HepG2 (cell line): Measurements from ENCODE around the gene TGFA. TPM values are rescaled to one million over a fixed set of nuclear protein-coding genes. Genes with fewer than 3 reads are reported as not detected.

ENCODE experiments used
- CBFB ChIP-seq: sonication (generic); formaldehyde crosslinking; IDR thresholded peaks from 2 replicates; pipeline ENCODE4 v1.4.0; 2020; ENCODE audit warnings: missing genetic modification reagents
- DR1 ChIP-seq: sonication (generic); formaldehyde crosslinking; IDR thresholded peaks from 2 replicates; pipeline ENCODE4 v1.8.0; 2021; ENCODE audit warnings: mild to moderate bottlenecking, missing genetic modification reagents, inconsistent platforms
- GABPB1 ChIP-seq: IDR thresholded peaks from 2 replicates; pipeline ENCODE4 v1.6.1; 2016; ENCODE audit warnings: mild to moderate bottlenecking, missing genetic modification reagents, moderate library complexity, missing compliant biosample characterization
- KDM5B ChIP-seq: sonication (generic); formaldehyde crosslinking; IDR thresholded peaks from 2 replicates; pipeline ENCODE4 v1.4.0; 2020; ENCODE audit warnings: missing genetic modification reagents, mild to moderate bottlenecking, borderline replicate concordance
- MBNL3 ChIP-seq: fragments of 250-450 bp; sonication (Bioruptor Pico); conservative IDR thresholded peaks from 2 replicates; pipeline ENCODE4 v1.8.0; 2022; ENCODE audit warnings: mild to moderate bottlenecking, inconsistent platforms
- MEIS1 ChIP-seq: sonication (generic); formaldehyde crosslinking; IDR thresholded peaks from 2 replicates; pipeline ENCODE4 v1.9.0; 2021; ENCODE audit warnings: mild to moderate bottlenecking, missing genetic modification reagents, moderate library complexity, borderline replicate concordance
- RFX1 ChIP-seq: fragments of 450-650 bp; IDR thresholded peaks from 2 replicates; pipeline ENCODE4 v1.6.1; 2017
- YEATS4 ChIP-seq: sonication (generic); formaldehyde crosslinking; IDR thresholded peaks from 2 replicates; pipeline ENCODE4 v1.4.0; 2020; ENCODE audit warnings: missing genetic modification reagents, borderline replicate concordance
- ZFP37 ChIP-seq: sonication (generic); formaldehyde crosslinking; IDR thresholded peaks from 2 replicates; pipeline ENCODE4 v1.4.0; 2020; ENCODE audit warnings: missing genetic modification reagents, borderline replicate concordance
- ZNF20 ChIP-seq: sonication (generic); formaldehyde crosslinking; IDR thresholded peaks from 2 replicates; pipeline ENCODE4 v1.4.0; 2020; ENCODE audit warnings: mild to moderate bottlenecking, moderate library complexity, missing genetic modification reagents
- ZNF207 ChIP-seq: fragments of 450-650 bp; IDR thresholded peaks from 2 replicates; pipeline ENCODE4 v1.6.1; 2016; ENCODE audit warnings: antibody characterized with exemption, borderline replicate concordance
- ZNF251 ChIP-seq: sonication (generic); formaldehyde crosslinking; IDR thresholded peaks from 2 replicates; pipeline ENCODE4 v1.9.0; 2021; ENCODE audit warnings: mild to moderate bottlenecking, missing genetic modification reagents
- ZNF30 ChIP-seq: sonication (generic); formaldehyde crosslinking; IDR thresholded peaks from 2 replicates; pipeline ENCODE4 v1.5.0; 2020; ENCODE audit warnings: mild to moderate bottlenecking, missing genetic modification reagents
- ZNF331 ChIP-seq: sonication (generic); formaldehyde crosslinking; IDR thresholded peaks from 2 replicates; pipeline ENCODE4 v1.4.0; 2020; ENCODE audit warnings: missing genetic modification reagents
- ZNF777 ChIP-seq: sonication (generic); formaldehyde crosslinking; IDR thresholded peaks from 2 replicates; pipeline ENCODE4 v1.4.0; 2020; ENCODE audit warnings: missing genetic modification reagents
- polyA plus RNA-seq, 8 experiments: library from polyadenylated mRNA; depleted of rRNA in 3 of 8; stranded (reverse) in 7 of 8; unstranded in 1 of 8; fragments of >200 nt; fragmentation: Illumina TruSeq in 4 of 8; extraction: Trizol in 4 of 8; gene quantifications; 2 replicates each; pipeline versions ENCODE4 v1.2.1 to v1.2.3, GENCODE V29; 2011 to 2016; ENCODE audit warnings: low read depth in 4 of 8, missing spikeins in 1 of 8, mixed read lengths in 1 of 8; ENCODE audit not compliant: insufficient read depth in 1 of 8
- total RNA-seq, 5 experiments: library from RNA; depleted of rRNA; stranded (reverse); fragments of >200 nt; fragmentation: Illumina TruSeq; extraction: Trizol; gene quantifications; 2 replicates each; pipeline ENCODE4 v1.2.3, GENCODE V29; 2016; ENCODE audit warnings: low read depth in 1 of 5
- TF ChIP-seq, protein P1 (sequence below): sonication (generic); formaldehyde crosslinking; IDR thresholded peaks from 2 replicates; pipeline ENCODE4 v1.5.0; 2020; ENCODE audit warnings: mild to moderate bottlenecking, missing genetic modification reagents
- TF ChIP-seq, protein P2 (sequence below): sonication (generic); formaldehyde crosslinking; IDR thresholded peaks from 2 replicates; pipeline ENCODE4 v1.4.0; 2020; ENCODE audit warnings: missing genetic modification reagents
- TF ChIP-seq, protein P3 (sequence below): sonication (generic); formaldehyde crosslinking; IDR thresholded peaks from 2 replicates; pipeline ENCODE4 v1.8.0; 2022; ENCODE audit warnings: mild to moderate bottlenecking, missing genetic modification reagents, borderline replicate concordance
- TF ChIP-seq, protein P4 (sequence below): sonication (generic); formaldehyde crosslinking; IDR thresholded peaks from 2 replicates; pipeline ENCODE4 v1.4.0; 2020; ENCODE audit warnings: missing genetic modification reagents; ENCODE audit errors: not compliant biosample characterization

Gene TGFA
- total and polyA plus RNA-seq, 2 of the 13 experiments (the other 11 are each of a cell fraction or from before 2014, with no cell fraction given), result 7.8 to 15.3 TPM

DNA sequence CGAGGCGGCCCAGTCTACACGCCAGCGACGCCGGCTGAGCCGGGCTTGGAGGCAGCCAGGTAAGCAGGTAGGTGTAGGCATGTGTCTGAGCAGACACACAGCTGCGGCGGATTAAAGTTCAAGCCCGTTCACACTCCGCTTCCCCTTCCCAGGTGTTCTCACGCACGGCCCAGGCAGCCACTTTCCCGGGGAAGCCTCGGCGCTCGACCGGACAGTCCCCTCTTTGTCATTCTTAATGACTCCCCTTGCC lies 367 bp downstream of the TGFA start (continued):
- TF ChIP-seq, protein P1, sequence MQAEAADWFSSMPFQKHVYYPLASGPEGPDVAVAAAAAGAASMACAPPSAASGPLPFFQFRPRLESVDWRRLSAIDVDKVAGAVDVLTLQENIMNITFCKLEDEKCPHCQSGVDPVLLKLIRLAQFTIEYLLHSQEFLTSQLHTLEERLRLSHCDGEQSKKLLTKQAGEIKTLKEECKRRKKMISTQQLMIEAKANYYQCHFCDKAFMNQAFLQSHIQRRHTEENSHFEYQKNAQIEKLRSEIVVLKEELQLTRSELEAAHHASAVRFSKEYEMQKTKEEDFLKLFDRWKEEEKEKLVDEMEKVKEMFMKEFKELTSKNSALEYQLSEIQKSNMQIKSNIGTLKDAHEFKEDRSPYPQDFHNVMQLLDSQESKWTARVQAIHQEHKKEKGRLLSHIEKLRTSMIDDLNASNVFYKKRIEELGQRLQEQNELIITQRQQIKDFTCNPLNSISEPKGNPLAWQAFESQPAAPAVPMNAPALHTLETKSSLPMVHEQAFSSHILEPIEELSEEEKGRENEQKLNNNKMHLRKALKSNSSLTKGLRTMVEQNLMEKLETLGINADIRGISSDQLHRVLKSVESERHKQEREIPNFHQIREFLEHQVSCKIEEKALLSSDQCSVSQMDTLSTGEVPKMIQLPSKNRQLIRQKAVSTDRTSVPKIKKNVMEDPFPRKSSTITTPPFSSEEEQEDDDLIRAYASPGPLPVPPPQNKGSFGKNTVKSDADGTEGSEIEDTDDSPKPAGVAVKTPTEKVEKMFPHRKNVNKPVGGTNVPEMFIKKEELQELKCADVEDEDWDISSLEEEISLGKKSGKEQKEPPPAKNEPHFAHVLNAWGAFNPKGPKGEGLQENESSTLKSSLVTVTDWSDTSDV (CRISPR knock-in tag), result peak; percentile 68; the same call in 1 of the 2 replicates
- TF ChIP-seq, protein P2, sequence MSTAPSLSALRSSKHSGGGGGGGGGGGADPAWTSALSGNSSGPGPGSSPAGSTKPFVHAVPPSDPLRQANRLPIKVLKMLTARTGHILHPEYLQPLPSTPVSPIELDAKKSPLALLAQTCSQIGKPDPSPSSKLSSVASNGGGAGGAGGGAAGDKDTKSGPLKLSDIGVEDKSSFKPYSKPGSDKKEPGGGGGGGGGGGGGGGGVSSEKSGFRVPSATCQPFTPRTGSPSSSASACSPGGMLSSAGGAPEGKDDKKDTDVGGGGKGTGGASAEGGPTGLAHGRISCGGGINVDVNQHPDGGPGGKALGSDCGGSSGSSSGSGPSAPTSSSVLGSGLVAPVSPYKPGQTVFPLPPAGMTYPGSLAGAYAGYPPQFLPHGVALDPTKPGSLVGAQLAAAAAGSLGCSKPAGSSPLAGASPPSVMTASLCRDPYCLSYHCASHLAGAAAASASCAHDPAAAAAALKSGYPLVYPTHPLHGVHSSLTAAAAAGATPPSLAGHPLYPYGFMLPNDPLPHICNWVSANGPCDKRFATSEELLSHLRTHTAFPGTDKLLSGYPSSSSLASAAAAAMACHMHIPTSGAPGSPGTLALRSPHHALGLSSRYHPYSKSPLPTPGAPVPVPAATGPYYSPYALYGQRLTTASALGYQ (CRISPR knock-in tag), result no peak
- TF ChIP-seq ZNF331 (CRISPR knock-in tag) (no peak), KDM5B (CRISPR knock-in tag) (peak; percentile 83), RFX1 (no peak), DR1 (CRISPR knock-in tag) (no peak), ZNF251 (CRISPR knock-in tag) (no peak), MEIS1 (CRISPR knock-in tag) (0 out of 2 replicates have a peak, but pooled peaks have one; percentile 68), CBFB (CRISPR knock-in tag) (no peak), ZNF207 (no peak), ZNF20 (CRISPR knock-in tag) (0 out of 2 replicates have a peak, but pooled peaks have one; percentile 78), ZFP37 (CRISPR knock-in tag) (no peak), MBNL3 (CRISPR knock-in tag) (no peak), GABPB1 (CRISPR knock-in tag) (no peak), ZNF777 (CRISPR knock-in tag) (peak; percentile 72; the same call in 1 of the 2 replicates), ZNF30 (CRISPR knock-in tag) (no peak), YEATS4 (CRISPR knock-in tag) (no peak; the same call in 1 of the 2 replicates)
- TF ChIP-seq, protein P3, sequence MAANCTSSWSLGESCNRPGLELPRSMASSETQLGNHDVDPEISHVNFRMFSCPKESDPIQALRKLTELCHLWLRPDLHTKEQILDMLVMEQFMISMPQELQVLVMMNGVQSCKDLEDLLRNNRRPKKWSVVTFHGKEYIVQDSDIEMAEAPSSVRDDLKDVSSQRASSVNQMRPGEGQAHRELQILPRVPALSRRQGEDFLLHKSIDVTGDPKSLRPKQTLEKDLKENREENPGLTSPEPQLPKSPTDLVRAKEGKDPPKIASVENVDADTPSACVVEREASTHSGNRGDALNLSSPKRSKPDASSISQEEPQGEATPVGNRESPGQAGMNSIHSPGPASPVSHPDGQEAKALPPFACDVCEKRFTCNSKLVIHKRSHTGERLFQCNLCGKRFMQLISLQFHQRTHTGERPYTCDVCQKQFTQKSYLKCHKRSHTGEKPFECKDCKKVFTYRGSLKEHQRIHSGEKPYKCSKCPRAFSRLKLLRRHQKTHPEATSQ (CRISPR knock-in tag), result 0 out of 2 replicates have a peak, but pooled peaks have one; percentile 53
- TF ChIP-seq, protein P4, sequence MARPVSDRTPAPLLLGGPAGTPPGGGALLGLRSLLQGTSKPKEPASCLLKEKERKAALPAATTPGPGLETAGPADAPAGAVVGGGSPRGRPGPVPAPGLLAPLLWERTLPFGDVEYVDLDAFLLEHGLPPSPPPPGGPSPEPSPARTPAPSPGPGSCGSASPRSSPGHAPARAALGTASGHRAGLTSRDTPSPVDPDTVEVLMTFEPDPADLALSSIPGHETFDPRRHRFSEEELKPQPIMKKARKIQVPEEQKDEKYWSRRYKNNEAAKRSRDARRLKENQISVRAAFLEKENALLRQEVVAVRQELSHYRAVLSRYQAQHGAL (CRISPR knock-in tag), result no peak
